Nephron (organoid): Measurements from ENCODE around the gene ZNF536.
"Not testable (repeated sequence)": the region's sequence is repeated elsewhere in the genome, so short reads cannot be mapped to it uniquely, and the experiment has no call there.

Source experiments
- H3K27ac Mint-ChIP-seq, 3 experiments: 2 replicates each; pipeline ENCODE4 v1.8.0; 2020; ENCODE audit warnings: mixed read lengths in 3 of 3, mild to moderate bottlenecking in 2 of 3, moderate library complexity in 1 of 3
- H3K27me3 Mint-ChIP-seq: 2 replicates; pipeline ENCODE4 v1.8.0; 2021; ENCODE audit warnings: low read depth, mild to moderate bottlenecking, moderate library complexity, mixed read lengths
- H3K36me3 Mint-ChIP-seq: 2 replicates; pipeline ENCODE4 v1.8.0; 2020; ENCODE audit warnings: low read depth, mixed read lengths
- H3K4me1 Mint-ChIP-seq: 2 replicates; pipeline ENCODE4 v1.8.0; 2020; ENCODE audit warnings: mixed read lengths
- H3K4me3 Mint-ChIP-seq, 3 experiments: 2 replicates each; pipeline ENCODE4 v1.8.0; 2020; ENCODE audit warnings: mild to moderate bottlenecking in 3 of 3, mixed read lengths in 3 of 3, moderate library complexity in 2 of 3
- H3K9me3 Mint-ChIP-seq: 2 replicates; pipeline ENCODE4 v1.8.0; 2020; ENCODE audit warnings: mixed read lengths
- TF ChIP-seq, protein P1 (sequence below), 3 experiments: fragments of 200-600 bp; sonication (generic); IDR thresholded peaks; one replicate each; pipeline ENCODE4 v1.5.0; 2021; ENCODE audit warnings: antibody characterized with exemption in 3 of 3; ENCODE audit not compliant: unreplicated experiment in 3 of 3

The ZNF536 gene

DNA sequence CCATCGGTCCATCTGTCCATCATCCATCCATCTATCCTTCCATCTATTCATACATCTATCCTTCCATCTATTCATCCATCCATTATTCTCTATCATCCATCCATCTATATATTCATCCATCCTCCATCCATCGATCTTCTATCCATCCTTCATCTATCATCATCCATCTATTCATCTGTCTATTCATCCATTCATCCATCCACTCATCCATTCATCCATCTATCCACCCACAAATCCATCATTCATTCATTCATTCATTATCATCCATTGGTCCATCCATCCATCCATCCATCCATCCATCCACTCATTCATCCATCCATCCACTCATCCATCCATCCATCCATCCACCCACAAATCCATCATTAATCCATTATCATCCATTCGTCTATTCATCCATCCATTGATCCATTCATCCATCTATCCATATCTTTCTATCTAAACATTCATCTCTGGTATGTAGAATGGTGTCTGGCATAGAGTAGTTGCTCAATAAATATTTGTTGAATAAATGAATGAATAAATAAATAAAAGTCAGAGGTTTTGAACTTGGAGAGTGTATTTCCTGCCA lies 36.6 kb downstream of the ZNF536 start:
- H3K9me3 Mint-ChIP-seq = peaks cover 2% of the 10 kb centered on the region
- H3K27me3 Mint-ChIP-seq = peaks cover 11% of the 10 kb centered on the region
- no peaks in the 10 kb centered on the region for H3K36me3 Mint-ChIP-seq
- TF ChIP-seq, protein P1, sequence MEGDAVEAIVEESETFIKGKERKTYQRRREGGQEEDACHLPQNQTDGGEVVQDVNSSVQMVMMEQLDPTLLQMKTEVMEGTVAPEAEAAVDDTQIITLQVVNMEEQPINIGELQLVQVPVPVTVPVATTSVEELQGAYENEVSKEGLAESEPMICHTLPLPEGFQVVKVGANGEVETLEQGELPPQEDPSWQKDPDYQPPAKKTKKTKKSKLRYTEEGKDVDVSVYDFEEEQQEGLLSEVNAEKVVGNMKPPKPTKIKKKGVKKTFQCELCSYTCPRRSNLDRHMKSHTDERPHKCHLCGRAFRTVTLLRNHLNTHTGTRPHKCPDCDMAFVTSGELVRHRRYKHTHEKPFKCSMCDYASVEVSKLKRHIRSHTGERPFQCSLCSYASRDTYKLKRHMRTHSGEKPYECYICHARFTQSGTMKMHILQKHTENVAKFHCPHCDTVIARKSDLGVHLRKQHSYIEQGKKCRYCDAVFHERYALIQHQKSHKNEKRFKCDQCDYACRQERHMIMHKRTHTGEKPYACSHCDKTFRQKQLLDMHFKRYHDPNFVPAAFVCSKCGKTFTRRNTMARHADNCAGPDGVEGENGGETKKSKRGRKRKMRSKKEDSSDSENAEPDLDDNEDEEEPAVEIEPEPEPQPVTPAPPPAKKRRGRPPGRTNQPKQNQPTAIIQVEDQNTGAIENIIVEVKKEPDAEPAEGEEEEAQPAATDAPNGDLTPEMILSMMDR (IDR thresholded peaks at IDR 0.05; ENCODE audit: unreplicated experiment in 3 of 3) = no peak
- H3K4me3 Mint-ChIP-seq = no peak overlapping the region
- no peak overlapping the region for H3K27ac Mint-ChIP-seq
- peaks cover 2% of the 10 kb centered on the region for H3K4me1 Mint-ChIP-seq

DNA sequence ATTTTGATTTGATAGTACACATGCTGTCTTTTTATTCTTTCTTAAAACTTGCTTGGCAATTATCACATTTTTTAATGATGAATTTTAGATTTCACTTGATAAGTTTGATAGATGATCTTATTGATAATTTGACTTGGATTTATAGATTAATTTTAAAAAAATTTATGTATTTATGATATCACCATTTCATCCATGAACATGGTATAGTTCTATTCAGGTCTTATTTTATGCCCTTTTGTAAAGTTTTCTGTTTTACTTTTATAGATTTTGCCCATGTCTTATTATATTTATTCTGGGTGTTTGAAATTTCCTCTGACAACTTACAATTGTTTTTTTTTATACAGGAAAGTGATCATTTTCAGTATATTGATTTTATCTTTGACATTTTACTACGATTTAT lies 39.5 kb downstream of the ZNF536 start:
- Mint-ChIP-seq H3K27ac (no peak overlapping the region), H3K4me1 (no peaks in the 10 kb centered on the region), H3K9me3 (peaks cover 6% of the 10 kb centered on the region), H3K4me3 (no peak overlapping the region), H3K36me3 (no peaks in the 10 kb centered on the region), H3K27me3 (no peaks in the 10 kb centered on the region)
- TF ChIP-seq, protein P1 (IDR thresholded peaks at IDR 0.05; ENCODE audit: unreplicated experiment in 3 of 3) = no peak

DNA sequence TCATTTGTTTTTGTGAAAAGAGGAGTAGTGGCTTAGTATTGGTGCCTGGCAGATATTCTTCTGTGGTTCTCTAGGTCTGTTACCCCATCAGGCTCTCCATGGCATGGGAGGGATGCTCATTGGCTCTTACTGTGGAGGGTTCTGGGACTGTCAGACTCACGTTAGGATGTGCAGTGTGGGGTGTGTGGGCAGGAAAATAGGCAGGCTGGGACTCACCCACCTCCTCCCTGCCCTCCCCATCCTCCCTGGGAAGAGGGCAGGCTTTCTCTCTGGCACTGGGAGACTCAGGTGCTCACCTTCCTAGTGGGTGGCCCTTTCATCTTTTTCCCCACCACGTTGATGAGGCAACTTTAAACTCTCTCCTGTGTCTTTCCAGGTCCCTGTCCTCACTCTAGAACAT lies 44.2 kb downstream of the ZNF536 start:
- H3K27ac Mint-ChIP-seq = no peak overlapping the region
- no peaks in the 10 kb centered on the region for H3K36me3 Mint-ChIP-seq
- H3K4me3 Mint-ChIP-seq = no peak overlapping the region
- H3K4me1 Mint-ChIP-seq = no peaks in the 10 kb centered on the region
- H3K27me3 Mint-ChIP-seq = peaks cover 6% of the 10 kb centered on the region
- peaks cover 6% of the 10 kb centered on the region for H3K9me3 Mint-ChIP-seq
- TF ChIP-seq, protein P1 (IDR thresholded peaks at IDR 0.05; ENCODE audit: unreplicated experiment in 3 of 3) = no peak

DNA sequence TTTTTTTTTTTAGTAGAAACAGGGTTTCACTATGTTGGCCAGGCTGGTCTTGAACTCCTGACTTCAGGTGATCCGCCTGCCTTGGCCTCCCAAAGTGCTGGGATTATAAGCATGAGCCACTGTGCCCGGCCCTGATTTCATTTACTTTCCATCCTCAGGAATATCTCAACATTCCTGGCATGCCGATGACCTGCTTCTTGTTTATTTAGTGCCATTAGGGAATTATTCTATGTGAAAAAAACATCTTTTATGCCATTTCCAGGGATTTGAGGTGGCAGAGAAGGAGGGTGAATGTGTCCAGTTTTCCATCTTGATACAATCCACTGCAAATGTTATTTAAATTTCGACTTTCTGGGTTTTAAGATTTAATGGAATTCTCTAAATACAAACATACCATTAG lies 45.0 kb downstream of the ZNF536 start:
- not testable (repeated sequence) for H3K27me3 Mint-ChIP-seq, H3K4me3 Mint-ChIP-seq, H3K36me3 Mint-ChIP-seq

DNA sequence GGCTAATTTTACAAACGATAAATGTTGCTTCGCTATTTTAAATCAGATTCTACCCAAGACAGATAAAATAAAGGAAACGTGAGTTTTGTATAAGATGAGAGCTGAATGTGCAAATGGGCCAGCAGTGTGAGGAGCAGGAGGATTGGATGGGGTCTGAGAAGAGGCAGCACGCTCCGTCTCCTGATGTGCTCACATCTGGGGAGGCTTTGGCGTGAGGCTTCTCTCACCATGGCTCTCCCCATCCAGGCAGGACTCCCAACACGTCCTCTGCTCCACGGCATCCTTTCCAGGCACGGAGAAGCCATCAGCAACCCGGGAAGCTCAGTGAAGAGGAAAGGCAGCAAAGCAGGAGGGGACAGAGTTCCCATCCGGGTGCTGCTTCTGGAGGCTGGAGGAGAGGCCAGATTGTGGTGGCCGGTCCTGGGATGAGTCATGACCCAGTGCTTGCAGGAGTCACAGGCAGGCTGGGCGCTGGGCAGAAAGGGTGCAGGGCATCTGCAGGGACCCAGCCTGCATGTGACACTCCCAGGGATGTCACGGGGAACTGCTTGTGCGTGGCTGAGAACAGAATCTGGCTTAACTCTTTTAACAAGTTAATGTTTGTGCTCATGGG lies 47.5 kb downstream of the ZNF536 start:
- H3K27me3 Mint-ChIP-seq = peaks cover 6% of the 10 kb centered on the region
- peaks cover 4% of the 10 kb centered on the region for H3K9me3 Mint-ChIP-seq
- no peak overlapping the region for H3K4me3 Mint-ChIP-seq
- TF ChIP-seq, protein P1 (IDR thresholded peaks at IDR 0.05; ENCODE audit: unreplicated experiment in 3 of 3) = no peak
- H3K36me3 Mint-ChIP-seq = no peaks in the 10 kb centered on the region
- no peaks in the 10 kb centered on the region for H3K4me1 Mint-ChIP-seq
- H3K27ac Mint-ChIP-seq = no peak overlapping the region

More for the DNA sequence above, 45.0 kb downstream of the ZNF536 start:
- not testable (repeated sequence) for H3K27ac Mint-ChIP-seq, H3K9me3 Mint-ChIP-seq, H3K4me1 Mint-ChIP-seq

DNA sequence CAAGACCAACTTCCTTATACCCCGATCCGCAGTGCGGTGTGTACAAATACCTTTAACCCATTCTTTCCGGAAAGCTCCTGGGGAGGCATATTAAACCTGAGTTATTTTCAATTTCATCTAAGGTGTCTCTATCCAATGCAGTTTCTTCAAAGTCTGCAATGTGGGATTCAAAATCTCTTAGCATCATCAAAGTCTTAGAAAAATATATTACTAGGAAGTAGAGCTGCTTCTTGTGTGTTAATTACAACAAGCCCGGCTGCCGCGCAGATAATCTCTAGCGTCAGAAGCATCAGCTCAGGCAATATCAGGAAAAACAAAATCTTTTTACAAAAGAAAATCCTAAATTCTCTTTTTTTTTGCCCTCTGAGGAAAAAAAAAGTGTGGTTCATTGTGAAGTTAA lies 48.1 kb downstream of the ZNF536 start:
- Mint-ChIP-seq H3K36me3 (no peaks in the 10 kb centered on the region), H3K27ac (no peak overlapping the region), H3K9me3 (peaks cover 4% of the 10 kb centered on the region), H3K4me3 (no peak overlapping the region), H3K27me3 (peaks cover 6% of the 10 kb centered on the region), H3K4me1 (no peaks in the 10 kb centered on the region)
- TF ChIP-seq, protein P1 (IDR thresholded peaks at IDR 0.05; ENCODE audit: unreplicated experiment in 3 of 3) = no peak
